ENCODE results near the gene ADGB.

- no peak for TF ChIP-seq CTCF (IDR thresholded peaks at IDR 0.05; ENCODE audit: low read length)
- TF ChIP-seq EZH2 (optimal IDR thresholded peaks at IDR 0.05; ENCODE audit: low read depth, low read length): no peak
- no peak for TF ChIP-seq EZH2phosphoT487 (IDR thresholded peaks at IDR 0.05; ENCODE audit: low read length)
Observed at GRCh38 chr6:146551545-146551944, 47.2 kb upstream of the ADGB start.

Measured in MM.1S (cell line).